ENCODE results near the gene SLC25A23. TPM values are rescaled to one million over a fixed set of nuclear protein-coding genes. Genes with fewer than 3 reads are reported as not detected.

The SLC25A23 gene
- total RNA-seq, 1 experiment from 2014 or later: 59.5 TPM

DNA sequence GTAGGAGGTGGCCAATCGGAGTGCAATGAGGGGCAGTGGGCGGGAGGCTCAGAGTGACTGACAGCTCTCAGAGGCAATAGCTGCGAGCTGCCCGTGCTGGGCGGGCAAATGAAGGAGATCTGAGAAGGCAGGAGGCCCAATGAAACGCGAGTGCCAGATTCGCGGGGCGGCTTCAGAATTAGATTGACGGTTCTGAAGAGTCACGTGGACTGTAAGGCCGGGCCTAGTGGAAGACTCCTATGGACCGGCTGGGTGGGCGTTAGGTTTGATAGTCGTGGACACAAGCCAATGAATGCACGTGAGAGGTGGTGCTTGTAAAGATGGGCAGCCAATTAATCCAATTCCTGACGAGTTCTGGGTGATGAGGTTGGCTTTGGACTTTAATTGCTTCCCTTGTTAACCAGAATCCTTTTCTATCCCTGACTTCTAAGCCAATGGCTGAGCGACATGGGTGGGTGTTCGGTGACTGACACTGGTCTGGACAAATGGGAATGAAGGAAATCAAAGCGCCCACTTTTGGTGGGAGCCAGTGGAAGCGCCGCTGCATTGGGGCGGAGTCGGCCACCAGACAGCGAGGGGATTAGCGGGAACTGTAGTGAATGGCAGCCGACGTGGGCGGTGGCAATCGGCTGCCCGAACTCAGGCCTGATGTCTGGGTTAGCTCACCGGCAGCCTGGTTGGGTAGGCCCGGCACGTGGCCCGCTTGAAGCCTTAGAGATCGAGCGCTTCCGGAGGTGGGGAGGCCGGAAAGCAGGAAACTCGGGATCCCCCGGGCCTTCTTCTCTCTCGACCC lies 34.5 kb downstream of the SLC25A23 start:
- DNase-seq: peak; percentile 97 to 98
- intact Hi-C loops (cut with micrococcal nuclease; ENCODE audit: unreplicated experiment): loop anchor here (1.0 to 5.0 kb wide), 3 partner anchors 32 to 53 kb away; partner anchors contain the start of genes ALKBH7, CRB3 and GTF2F1
- no peak overlapping the region for H3K4me3 ChIP-seq
- no peaks in the 10 kb centered on the region for H3K36me3 ChIP-seq (ENCODE audit: low read depth)
- no peaks in the 10 kb centered on the region for H3F3A ChIP-seq (ENCODE audit: insufficient read depth, low read depth)
- TF ChIP-seq EZH2 (IDR thresholded peaks at IDR 0.05; ENCODE audit: low read depth): no peak
- TF ChIP-seq, protein P1, sequence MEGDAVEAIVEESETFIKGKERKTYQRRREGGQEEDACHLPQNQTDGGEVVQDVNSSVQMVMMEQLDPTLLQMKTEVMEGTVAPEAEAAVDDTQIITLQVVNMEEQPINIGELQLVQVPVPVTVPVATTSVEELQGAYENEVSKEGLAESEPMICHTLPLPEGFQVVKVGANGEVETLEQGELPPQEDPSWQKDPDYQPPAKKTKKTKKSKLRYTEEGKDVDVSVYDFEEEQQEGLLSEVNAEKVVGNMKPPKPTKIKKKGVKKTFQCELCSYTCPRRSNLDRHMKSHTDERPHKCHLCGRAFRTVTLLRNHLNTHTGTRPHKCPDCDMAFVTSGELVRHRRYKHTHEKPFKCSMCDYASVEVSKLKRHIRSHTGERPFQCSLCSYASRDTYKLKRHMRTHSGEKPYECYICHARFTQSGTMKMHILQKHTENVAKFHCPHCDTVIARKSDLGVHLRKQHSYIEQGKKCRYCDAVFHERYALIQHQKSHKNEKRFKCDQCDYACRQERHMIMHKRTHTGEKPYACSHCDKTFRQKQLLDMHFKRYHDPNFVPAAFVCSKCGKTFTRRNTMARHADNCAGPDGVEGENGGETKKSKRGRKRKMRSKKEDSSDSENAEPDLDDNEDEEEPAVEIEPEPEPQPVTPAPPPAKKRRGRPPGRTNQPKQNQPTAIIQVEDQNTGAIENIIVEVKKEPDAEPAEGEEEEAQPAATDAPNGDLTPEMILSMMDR (conservative IDR thresholded peaks at IDR 0.05): no peak
- H3K9me2 ChIP-seq (ENCODE audit: insufficient read depth): no peaks in the 10 kb centered on the region
- POLR2A ChIA-PET (ENCODE audit: unreplicated experiment): interaction anchor here (0.6 to 1.1 kb wide), 5 partner anchors 31 to 951 kb away, joined by 3 to 6 read pairs (median 4); partner anchors contain the start of gene TNFSF9
- peak overlapping the region; percentile 18; the same call in 1 of the 2 replicates for H3K27ac ChIP-seq
- H3K9me3 ChIP-seq (ENCODE audit: insufficient read depth, low read depth): no peaks in the 10 kb centered on the region
- H3K4me2 ChIP-seq: peak overlapping the region; percentile 44
- peaks cover 40% of the 10 kb centered on the region for H3K79me2 ChIP-seq (ENCODE audit: low read depth)
- peaks cover 38% of the 10 kb centered on the region for H4K20me1 ChIP-seq (ENCODE audit: insufficient read depth)
- no TSS peak for BruUV-seq (replicated peaks)
- CTCF ChIA-PET: interaction anchor here (0.6 kb wide), 1 partner anchor 53 kb away, joined by 3 read pairs; the partner anchor contains the start of gene ALKBH7
- no peaks in the 10 kb centered on the region for H3K27me3 ChIP-seq (ENCODE audit: insufficient read depth, low read depth)
- H2AFZ ChIP-seq: peak overlapping the region; percentile 73
- H3K4me1 ChIP-seq (replicated peaks; ENCODE audit: insufficient read depth): peaks cover 10% of the 10 kb centered on the region

- POLR2A ChIA-PET (ENCODE audit: unreplicated experiment): interaction anchor here (0.6 to 1.1 kb wide), 5 partner anchors 31 to 952 kb away, joined by 3 to 6 read pairs (median 4); partner anchors contain the start of gene TNFSF9
- H3K4me3 ChIP-seq: peak within 1 kb of the TSS; percentile 75
- no TSS peak for BruUV-seq (replicated peaks)
- H3K4me1 ChIP-seq (replicated peaks; ENCODE audit: insufficient read depth): peaks cover 10% of the 10 kb centered on the region
- no peaks in the 10 kb centered on the region for H3K9me2 ChIP-seq (ENCODE audit: insufficient read depth)
- no peaks in the 10 kb centered on the region for H3K9me3 ChIP-seq (ENCODE audit: insufficient read depth, low read depth)
- H2AFZ ChIP-seq: peak within 1 kb of the TSS; percentile 73
- CTCF ChIA-PET: interaction anchor here (0.6 kb wide), 1 partner anchor 52 kb away, joined by 3 read pairs; the partner anchor contains the start of gene ALKBH7
- peaks cover 44% of the 10 kb centered on the region for H4K20me1 ChIP-seq (ENCODE audit: insufficient read depth)
- H3K79me2 ChIP-seq (ENCODE audit: low read depth): peaks cover 40% of the 10 kb centered on the region
- H3K36me3 ChIP-seq (ENCODE audit: low read depth): no peaks in the 10 kb centered on the region
- H3K27me3 ChIP-seq (ENCODE audit: insufficient read depth, low read depth): no peaks in the 10 kb centered on the region
- H3K27ac ChIP-seq: peak within 1 kb of the TSS; percentile 18; the same call in 1 of the 2 replicates
- TF ChIP-seq EZH2 (IDR thresholded peaks at IDR 0.05; ENCODE audit: low read depth): no peak
- TF ChIP-seq, protein P1 (conservative IDR thresholded peaks at IDR 0.05): no peak
- no peaks in the 10 kb centered on the region for H3F3A ChIP-seq (ENCODE audit: insufficient read depth, low read depth)
- peak within 1 kb of the TSS; percentile 87 for H3K4me2 ChIP-seq
- no peak for DNase-seq
- intact Hi-C loops (cut with micrococcal nuclease; ENCODE audit: unreplicated experiment): loop anchor here (5.0 kb wide), 1 partner anchor 38 kb away; the partner anchor contains the start of gene CRB3
Measured at GRCh38 chr19:6424195-6424938, 35.2 kb downstream of the SLC25A23 start, which contains the start of gene KHSRP. KHSRP (minus strand) TSS chr19:6424811; CDS start chr19:6424701, 110 bp downstream.
